GM12891 (cell line): ENCODE data around the gene IFT81.

Experiments used
- POLR2A ChIP-seq: IDR thresholded peaks from 2 replicates; pipeline ENCODE4 v1.6.1; 2011; ENCODE audit warnings: low read depth, low read length, control low read depth
- POLR2AphosphoS5 ChIP-seq: IDR thresholded peaks from 2 replicates; pipeline ENCODE4 v1.6.1; 2011; ENCODE audit warnings: low read depth, low read length, control low read depth
- SPI1 ChIP-seq: IDR thresholded peaks from 2 replicates; pipeline ENCODE4 v1.6.1; 2011; ENCODE audit warnings: low read depth, low read length, control low read depth
- TAF1 ChIP-seq: IDR thresholded peaks from 2 replicates; pipeline ENCODE4 v1.6.1; 2011; ENCODE audit warnings: low read depth, low read length, control low read depth

DNA sequence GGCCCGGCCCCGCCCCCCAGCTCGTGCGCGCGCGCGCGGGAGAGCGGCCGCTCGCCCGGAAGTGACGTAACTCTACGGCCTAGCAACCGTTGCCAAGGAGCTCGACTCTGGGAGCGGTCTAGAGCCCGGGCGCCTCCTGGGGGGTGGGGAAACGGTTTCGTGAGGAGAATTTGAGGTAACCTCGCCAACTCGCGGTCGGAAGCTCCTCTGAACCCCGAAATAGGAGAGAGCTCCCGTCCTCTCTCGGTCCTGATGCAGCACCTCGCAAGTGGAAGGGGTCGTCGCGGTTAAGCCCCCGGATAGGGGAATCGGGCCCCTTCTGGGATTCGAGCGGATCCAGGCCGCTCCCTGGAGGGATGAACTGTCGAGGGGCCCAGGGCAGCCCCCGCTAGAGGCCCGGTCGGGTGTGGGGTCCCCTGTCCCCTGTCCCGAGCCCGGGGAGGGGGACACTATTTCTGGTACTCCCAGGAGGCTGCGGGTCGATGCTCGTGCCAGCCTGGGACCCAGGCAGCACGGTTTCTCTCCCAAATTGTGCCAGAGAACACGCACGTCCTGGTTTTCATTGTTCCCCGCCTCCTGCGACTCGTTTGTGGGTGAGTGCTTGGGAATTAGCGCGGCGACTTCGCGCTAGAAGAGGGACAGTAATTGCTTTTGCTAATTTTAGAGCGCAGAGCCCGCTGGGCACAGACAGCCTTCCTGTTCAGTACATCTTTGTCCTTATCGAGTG lies at the start of gene IFT81:
- peak; percentile 53; the same call in 1 of the 2 replicates for TF ChIP-seq POLR2AphosphoS5
- TF ChIP-seq POLR2A = peak; percentile 44; the same call in 1 of the 2 replicates
- TF ChIP-seq SPI1 = no peak
- TF ChIP-seq TAF1 = no peak
